Measurements from ENCODE around the gene PROK2. TPM values are rescaled to one million over a fixed set of nuclear protein-coding genes. Genes with fewer than 3 reads are reported as not detected.

Gene PROK2, protein sequence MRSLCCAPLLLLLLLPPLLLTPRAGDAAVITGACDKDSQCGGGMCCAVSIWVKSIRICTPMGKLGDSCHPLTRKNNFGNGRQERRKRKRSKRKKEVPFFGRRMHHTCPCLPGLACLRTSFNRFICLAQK
- total RNA-seq (2022; extraction: Qiagen RNA extraction), result not detected in 5 replicates

DNA sequence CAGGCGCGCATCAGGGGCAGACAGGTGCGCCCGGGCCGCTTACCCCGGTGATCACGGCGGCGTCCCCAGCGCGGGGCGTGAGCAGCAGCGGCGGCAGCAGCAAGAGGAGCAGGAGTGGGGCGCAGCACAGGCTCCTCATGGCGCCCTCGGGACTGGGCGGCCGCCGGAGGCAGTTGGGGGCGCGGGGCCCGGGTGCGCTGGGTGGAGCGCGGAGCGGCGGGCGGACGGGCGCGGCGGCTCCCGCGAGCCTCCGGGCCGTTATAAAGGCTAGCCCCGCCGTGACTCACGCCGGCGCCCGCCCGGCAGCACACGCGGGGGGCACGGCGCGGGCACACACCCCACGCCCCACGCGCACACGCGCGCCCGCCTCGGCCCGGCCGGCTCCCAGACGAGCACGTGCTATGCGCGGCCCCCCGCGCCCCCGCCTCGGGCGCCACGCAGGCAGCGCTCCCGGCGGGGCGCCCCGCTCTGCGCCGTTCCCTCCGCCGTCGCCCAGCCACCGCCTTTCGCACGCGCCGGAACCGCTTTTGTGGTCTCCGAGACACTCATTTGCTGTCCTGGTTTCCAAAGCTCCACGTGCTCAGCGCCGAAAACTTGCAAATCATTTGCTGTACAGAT is at the start of gene PROK2:
Gene PROK2, minus strand, starts transcription at position 235 of the 618 bp plus-strand sequence. Its CDS starts 96 bp downstream, at position 139.

DNA sequence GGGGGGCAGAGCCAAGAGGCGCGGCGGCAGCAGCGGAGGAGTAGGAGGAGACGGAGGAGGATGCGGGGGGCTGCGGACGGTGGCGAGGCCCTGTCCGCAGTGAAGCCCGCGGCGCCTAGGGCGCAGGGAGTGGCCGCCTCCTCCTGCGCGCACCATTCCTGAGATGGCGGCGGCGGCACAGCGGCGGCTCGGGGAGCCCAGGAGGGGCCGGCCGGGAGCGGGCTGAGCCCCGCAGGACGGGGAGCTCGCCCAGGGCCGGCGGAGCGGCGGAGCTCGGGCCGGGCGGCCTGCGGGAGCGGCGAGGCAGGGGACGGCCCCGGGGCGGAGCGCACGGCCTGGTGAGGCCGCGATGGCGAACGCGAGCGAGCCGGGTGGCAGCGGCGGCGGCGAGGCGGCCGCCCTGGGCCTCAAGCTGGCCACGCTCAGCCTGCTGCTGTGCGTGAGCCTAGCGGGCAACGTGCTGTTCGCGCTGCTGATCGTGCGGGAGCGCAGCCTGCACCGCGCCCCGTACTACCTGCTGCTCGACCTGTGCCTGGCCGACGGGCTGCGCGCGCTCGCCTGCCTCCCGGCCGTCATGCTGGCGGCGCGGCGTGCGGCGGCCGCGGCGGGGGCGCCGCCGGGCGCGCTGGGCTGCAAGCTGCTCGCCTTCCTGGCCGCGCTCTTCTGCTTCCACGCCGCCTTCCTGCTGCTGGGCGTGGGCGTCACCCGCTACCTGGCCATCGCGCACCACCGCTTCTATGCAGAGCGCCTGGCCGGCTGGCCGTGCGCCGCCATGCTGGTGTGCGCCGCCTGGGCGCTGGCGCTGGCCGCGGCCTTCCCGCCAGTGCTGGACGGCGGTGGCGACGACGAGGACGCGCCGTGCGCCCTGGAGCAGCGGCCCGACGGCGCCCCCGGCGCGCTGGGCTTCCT is 31.0 kb downstream of the PROK2 start, which contains the start of gene GPR27:
Gene GPR27, plus strand, starts transcription at position 155 of the 909 bp plus-strand sequence. Its CDS starts 195 bp downstream, at position 350.

DNA sequence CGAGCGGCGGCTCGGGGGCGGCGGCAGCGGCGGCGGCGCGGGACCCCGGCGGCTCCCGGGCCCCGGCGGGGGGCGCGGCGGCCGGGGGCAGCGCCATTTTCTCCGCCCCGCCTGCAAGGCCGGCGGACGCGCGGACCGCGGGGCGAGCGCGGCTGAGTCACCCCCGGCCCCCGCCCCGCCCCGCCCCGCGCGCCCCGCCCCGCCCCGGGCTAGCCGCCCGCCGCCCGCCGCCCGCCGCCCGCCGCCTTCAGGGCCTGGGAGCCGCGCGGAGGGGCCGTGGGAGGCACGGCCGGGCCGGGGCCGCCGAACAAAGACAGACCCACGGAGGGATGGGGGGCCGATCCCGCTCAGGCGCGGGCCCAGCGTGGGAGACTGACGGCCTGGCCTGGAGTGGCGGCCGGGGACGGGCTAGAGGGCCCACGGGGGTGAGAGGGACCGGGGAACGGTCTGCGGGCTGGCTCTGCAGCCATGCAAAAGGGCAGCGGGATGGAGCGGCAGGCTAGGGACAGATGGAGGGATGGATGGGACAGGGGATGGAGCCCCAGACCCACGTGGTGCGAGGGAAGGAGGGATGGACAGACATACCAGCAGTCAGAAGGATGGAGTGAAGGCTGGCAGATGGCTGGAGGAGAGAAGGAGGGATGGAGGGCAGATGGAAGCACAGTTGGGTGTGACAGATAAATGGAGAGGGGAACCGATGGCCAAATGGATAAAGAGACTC is 59.5 kb downstream of the PROK2 start, which contains the start of gene EIF4E3:
Gene EIF4E3, minus strand, starts transcription at position 132 of the 721 bp plus-strand sequence. Its CDS starts 35 bp downstream, at position 97.

Other genes starting within 250 kb of the PROK2 start
- gene FOXP1, start 201.4 kb downstream of the PROK2 start, total RNA-seq (2022; extraction: Qiagen RNA extraction), result 6.9 to 9.5 TPM (median 9.1 TPM) in 5 replicates
- 3.1 to 4.4 TPM (median 4.0 TPM) in 5 replicates for gene EIF4E3, start 59.7 kb downstream of the PROK2 start, total RNA-seq (2022; extraction: Qiagen RNA extraction)
- 2.4 to 3.1 TPM (median 3.0 TPM) in 5 replicates for gene GPR27, start 31.3 kb downstream of the PROK2 start, total RNA-seq (2022; extraction: Qiagen RNA extraction)

Measured in A549 treated with Hydrocortisone at 1 μM for 4 hours (cell line).